SK-N-SH (cell line): ENCODE results near the gene VEGFD. TPM values are rescaled to one million over a fixed set of nuclear protein-coding genes. Genes with fewer than 3 reads are reported as not detected.

ENCODE experiments used
- CTCF ChIA-PET: fragments of 300-600, 350-600 bp; formaldehyde crosslinking; extraction: SDS; loops from one replicate; lab custom pipeline; 2021; lab: Yijun Ruan, JAX
- POLR2A ChIA-PET: fragments of 350-600 bp; sonication (Branson Sonifier 250); formaldehyde crosslinking; extraction: SDS; loops from one replicate; lab custom pipeline; 2020; ENCODE audit warnings: antibody characterized with exemption, inconsistent platforms; lab: Yijun Ruan, JAX
- DNase-seq: peaks from one replicate; pipeline ENCODE4 v3.0.0; 2012
- H2AFZ ChIP-seq: fragments of 200-600 bp; sonication (generic); 2 replicates; pipeline ENCODE4 v1.8.1; 2016; ENCODE audit warnings: antibody characterized with exemption, mild to moderate bottlenecking, low read depth
- H3F3A ChIP-seq: fragments of 200-600 bp; sonication (generic); replicated peaks from 2 replicates; pipeline ENCODE3; 2016; ENCODE audit warnings: antibody characterized with exemption, mild to moderate bottlenecking; ENCODE audit not compliant: insufficient read depth
- H3K27ac ChIP-seq, 2 experiments: fragments of 200-500 bp in 1 of 2; fragments of 200-600 bp in 1 of 2; sonication (Bioruptor generic) in 1 of 2; sonication (generic), shearing (Covaris generic) in 1 of 2; 2 replicates each; pipeline versions ENCODE4 v1.5.1 to v1.6.1; 2014 to 2016; ENCODE audit warnings: low read depth in 2 of 2, inconsistent platforms in 1 of 2, low read length in 1 of 2, mild to moderate bottlenecking in 1 of 2, mixed read lengths in 1 of 2
- H3K27me3 ChIP-seq: fragments of 200-600 bp; sonication (generic), shearing (Covaris generic); 2 replicates; pipeline ENCODE4 v1.6.1; 2016; ENCODE audit warnings: mixed run types; ENCODE audit not compliant: insufficient read depth
- H3K36me3 ChIP-seq, 2 experiments: fragments of 200-500 bp in 1 of 2; fragments of 200-600 bp in 1 of 2; sonication (Bioruptor generic) in 1 of 2; sonication (generic) in 1 of 2; replicated peaks in 1 of 2; 2 replicates each; pipeline versions ENCODE3 to v1.5.1; 2014 to 2016; ENCODE audit warnings: low read length in 1 of 2, mild to moderate bottlenecking in 1 of 2; ENCODE audit not compliant: insufficient read depth in 2 of 2, control insufficient read depth in 1 of 2
- H3K4me1 ChIP-seq, 2 experiments: fragments of 200-500 bp in 1 of 2; fragments of 200-600 bp in 1 of 2; sonication (Bioruptor generic) in 1 of 2; sonication (generic), shearing (Covaris generic) in 1 of 2; 2 replicates each; pipeline versions ENCODE4 v1.5.1 to v1.6.1; 2014 to 2016; ENCODE audit warnings: low read depth in 1 of 2, low read length in 1 of 2, mixed run types in 1 of 2; ENCODE audit not compliant: insufficient read depth in 2 of 2, control insufficient read depth in 1 of 2
- H3K4me2 ChIP-seq: fragments of 200-600 bp; sonication (generic), shearing (Covaris generic); 2 replicates; pipeline ENCODE4 v1.6.1; 2017; ENCODE audit warnings: mixed run types
- H3K4me3 ChIP-seq, 2 experiments: fragments of 200-500 bp in 1 of 2; fragments of 200-600 bp in 1 of 2; sonication (Bioruptor generic) in 1 of 2; sonication (generic), shearing (Covaris generic) in 1 of 2; 2 replicates each; pipeline versions ENCODE4 v1.5.1 to v1.8.1; 2014 to 2016; ENCODE audit warnings: low read depth in 2 of 2, inconsistent platforms in 1 of 2, low read length in 1 of 2, mild to moderate bottlenecking in 1 of 2, mixed read lengths in 1 of 2, moderate library complexity in 1 of 2
- H3K79me2 ChIP-seq: fragments of 200-600 bp; sonication (generic); 2 replicates; pipeline ENCODE4 v1.8.1; 2017; ENCODE audit warnings: mild to moderate bottlenecking; ENCODE audit not compliant: insufficient read depth
- H3K9ac ChIP-seq: fragments of 200-600 bp; sonication (generic); 2 replicates; pipeline ENCODE4 v1.6.1; 2017; ENCODE audit warnings: mixed run types
- H3K9me2 ChIP-seq: fragments of 200-600 bp; sonication (generic); 2 replicates; pipeline ENCODE4 v1.6.1; 2017; ENCODE audit warnings: mixed run types
- H3K9me3 ChIP-seq: fragments of 200-600 bp; sonication (generic); 2 replicates; pipeline ENCODE4 v1.6.1; 2017; ENCODE audit warnings: mixed run types, mild to moderate bottlenecking, moderate library complexity
- H4K20me1 ChIP-seq: fragments of 200-600 bp; sonication (generic); 2 replicates; pipeline ENCODE4 v1.6.1; 2017; ENCODE audit warnings: mild to moderate bottlenecking, mixed run types; ENCODE audit not compliant: insufficient read depth
- JUND ChIP-seq: IDR thresholded peaks from 2 replicates; pipeline ENCODE4 v1.4.0; 2012
- MXI1 ChIP-seq: IDR thresholded peaks from 2 replicates; pipeline ENCODE4 v1.6.1; 2012; ENCODE audit warnings: mild to moderate bottlenecking, low read depth, low read length, improper control_type of control experiment
- NFIC ChIP-seq: IDR thresholded peaks from 2 replicates; pipeline ENCODE4 v1.4.0; 2012; ENCODE audit warnings: borderline replicate concordance
- POLR2AphosphoS5 ChIP-seq: IDR thresholded peaks from 2 replicates; pipeline ENCODE4 v1.6.1; 2012; ENCODE audit warnings: low read depth, low read length
- RXRA ChIP-seq: IDR thresholded peaks from 2 replicates; pipeline ENCODE4 v1.4.0; 2012; ENCODE audit warnings: low read depth, mild to moderate bottlenecking, borderline replicate concordance
- TAF1 ChIP-seq: IDR thresholded peaks from 2 replicates; pipeline ENCODE4 v1.6.1; 2012; ENCODE audit warnings: low read depth, mild to moderate bottlenecking, low read length, moderate library complexity, borderline replicate concordance
- YY1 ChIP-seq: IDR thresholded peaks from 2 replicates; pipeline ENCODE4 v1.4.0; 2012; ENCODE audit warnings: low read depth, mild to moderate bottlenecking
- WGBS: methylation state at CpG from one replicate; pipeline ENCODE4 v1.1.6; 2017; ENCODE audit warnings: low lambda C conversion rate; 5-methylcytosine and 5-hydroxymethylcytosine counted together
- polyA plus RNA-seq, 3 experiments: library from polyadenylated mRNA; depleted of rRNA; stranded (reverse); fragments of >200 nt; gene quantifications; 2 replicates each; pipeline ENCODE4 v1.2.3, GENCODE V29; 2012
- TF ChIP-seq, protein P1 (sequence below): IDR thresholded peaks from 2 replicates; pipeline ENCODE4 v1.4.0; 2012; ENCODE audit warnings: low read depth, borderline replicate concordance
- TF ChIP-seq, protein P2 (sequence below): IDR thresholded peaks from 2 replicates; pipeline ENCODE4; 2012

VEGFD gene
- polyA plus RNA-seq, 1 of the 3 experiments (the other 2 are of a cell fraction) = 5.3 TPM

DNA sequence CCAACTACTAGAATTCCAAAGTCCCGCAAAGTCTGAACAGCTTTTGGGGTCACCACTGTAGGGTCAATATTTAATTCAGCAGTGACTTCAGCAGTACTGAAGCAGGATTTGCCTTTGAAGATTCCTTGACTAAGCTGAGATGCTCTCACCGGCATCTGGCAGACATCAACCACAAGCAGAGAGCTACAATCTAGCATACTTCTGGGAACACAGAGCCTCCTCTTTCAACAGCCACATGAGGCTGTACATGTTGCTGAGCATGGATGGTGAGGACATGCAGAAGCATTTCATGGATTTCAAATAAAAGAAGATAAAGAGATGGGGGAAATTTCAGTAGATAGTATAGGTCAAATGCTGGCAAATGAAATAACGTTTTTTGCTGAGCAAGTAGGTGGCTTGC lies 62.1 kb downstream of the VEGFD start (continued):
- TF ChIP-seq TAF1 = no peak
- no peak for TF ChIP-seq NFIC
- no peak for TF ChIP-seq RXRA
- no peak for TF ChIP-seq JUND
- no peak for TF ChIP-seq MXI1
- TF ChIP-seq POLR2AphosphoS5 = no peak
- TF ChIP-seq, all 33 proteins: peak for 0

DNA sequence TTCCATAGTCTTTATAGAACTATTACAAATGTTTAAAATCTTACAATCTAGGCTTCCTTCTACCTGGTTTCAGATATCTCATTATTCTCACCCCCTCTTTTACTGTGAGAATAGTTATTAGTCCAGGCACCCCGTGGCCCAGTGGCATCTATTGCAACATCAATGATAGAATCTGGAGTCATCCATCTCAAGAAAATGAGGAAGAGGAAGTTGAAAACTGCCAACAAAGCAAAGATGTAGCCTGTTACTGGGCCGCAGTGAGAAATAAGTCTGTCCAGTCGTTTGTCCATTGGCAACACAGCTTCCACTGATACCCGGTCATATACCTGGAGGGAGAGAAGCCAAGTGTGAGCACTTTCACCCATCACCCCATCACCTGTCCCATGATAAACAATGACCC lies 62.8 kb downstream of the VEGFD start:
- 43% methylated on average over 4 of the region's 4 CpGs for WGBS
- no peak for TF ChIP-seq RXRA
- TF ChIP-seq YY1 = no peak

DNA sequence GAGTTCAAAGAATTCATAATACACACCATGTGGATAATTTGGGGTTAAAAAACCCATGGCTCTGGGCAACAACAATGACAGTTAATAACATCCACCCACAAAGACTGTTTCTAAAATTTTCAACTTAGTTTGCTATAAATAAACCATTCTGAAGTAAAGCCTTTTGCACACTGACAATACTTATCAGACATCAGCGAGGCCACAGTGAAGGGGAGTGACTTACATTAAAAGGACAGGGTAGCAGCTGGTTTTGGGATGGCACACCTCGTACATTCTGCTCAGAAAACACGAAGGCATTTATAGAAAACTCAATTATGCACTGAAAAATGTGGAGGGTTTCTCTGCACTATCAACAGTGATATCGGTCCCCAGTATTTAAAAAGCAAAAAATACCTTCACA lies 63.9 kb downstream of the VEGFD start:
- H3K4me3 ChIP-seq = no peak overlapping the region
- no peaks in the 10 kb centered on the region for H3K79me2 ChIP-seq
- TF ChIP-seq NFIC (no peak), JUND (no peak)
- TF ChIP-seq, protein P1, sequence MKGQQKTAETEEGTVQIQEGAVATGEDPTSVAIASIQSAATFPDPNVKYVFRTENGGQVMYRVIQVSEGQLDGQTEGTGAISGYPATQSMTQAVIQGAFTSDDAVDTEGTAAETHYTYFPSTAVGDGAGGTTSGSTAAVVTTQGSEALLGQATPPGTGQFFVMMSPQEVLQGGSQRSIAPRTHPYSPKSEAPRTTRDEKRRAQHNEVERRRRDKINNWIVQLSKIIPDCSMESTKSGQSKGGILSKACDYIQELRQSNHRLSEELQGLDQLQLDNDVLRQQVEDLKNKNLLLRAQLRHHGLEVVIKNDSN = no peak
- TF ChIP-seq, protein P2, sequence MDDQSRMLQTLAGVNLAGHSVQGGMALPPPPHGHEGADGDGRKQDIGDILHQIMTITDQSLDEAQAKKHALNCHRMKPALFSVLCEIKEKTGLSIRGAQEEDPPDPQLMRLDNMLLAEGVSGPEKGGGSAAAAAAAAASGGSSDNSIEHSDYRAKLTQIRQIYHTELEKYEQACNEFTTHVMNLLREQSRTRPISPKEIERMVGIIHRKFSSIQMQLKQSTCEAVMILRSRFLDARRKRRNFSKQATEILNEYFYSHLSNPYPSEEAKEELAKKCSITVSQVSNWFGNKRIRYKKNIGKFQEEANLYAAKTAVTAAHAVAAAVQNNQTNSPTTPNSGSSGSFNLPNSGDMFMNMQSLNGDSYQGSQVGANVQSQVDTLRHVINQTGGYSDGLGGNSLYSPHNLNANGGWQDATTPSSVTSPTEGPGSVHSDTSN = no peak
- H3K9ac ChIP-seq = no peak overlapping the region
- no peaks in the 10 kb centered on the region for H3F3A ChIP-seq
- H3K9me3 ChIP-seq = no peaks in the 10 kb centered on the region
- ChIA-PET POLR2A (no interaction called here), CTCF (no interaction called here)
- no peak overlapping the region for H3K4me2 ChIP-seq
- H3K9me2 ChIP-seq = no peaks in the 10 kb centered on the region
- H3K27ac ChIP-seq = no peak overlapping the region
- H2AFZ ChIP-seq = no peak overlapping the region
- WGBS = 51% methylated on average over 4 of the region's 4 CpGs
- no peaks in the 10 kb centered on the region for H3K27me3 ChIP-seq
- peaks cover 18 to 22% of the 10 kb centered on the region in 2 experiments for H3K36me3 ChIP-seq
- H3K4me1 ChIP-seq = no peaks in the 10 kb centered on the region
- no peaks in the 10 kb centered on the region for H4K20me1 ChIP-seq
- no peak for DNase-seq

More for the DNA sequence above, 62.8 kb downstream of the VEGFD start:
- POLR2A ChIA-PET = no interaction called here
- no peak overlapping the region for H3K4me2 ChIP-seq
- CTCF ChIA-PET = no interaction called here
- no peaks in the 10 kb centered on the region for H3K4me1 ChIP-seq
- no peak overlapping the region for H3K9ac ChIP-seq
- no peaks in the 10 kb centered on the region for H4K20me1 ChIP-seq
- no peak overlapping the region for H3K4me3 ChIP-seq
- no peaks in the 10 kb centered on the region for H3K79me2 ChIP-seq
- H3K27me3 ChIP-seq = no peaks in the 10 kb centered on the region
- H3K36me3 ChIP-seq = peaks cover 18 to 22% of the 10 kb centered on the region in 2 experiments
- H2AFZ ChIP-seq = no peak overlapping the region
- H3K27ac ChIP-seq = no peak overlapping the region
- DNase-seq = no peak
- H3K9me2 ChIP-seq = no peaks in the 10 kb centered on the region
- H3F3A ChIP-seq = no peaks in the 10 kb centered on the region
- H3K9me3 ChIP-seq = no peaks in the 10 kb centered on the region
